Liver (tissue), 9 donors: Measurements from ENCODE around the gene LYRM9. TPM values are rescaled to one million over a fixed set of nuclear protein-coding genes. Genes with fewer than 3 reads are reported as not detected.

Experiments used
- DNase-seq: peaks from one replicate; pipeline ENCODE4 v3.0.0-alpha.2; 2017; ENCODE audit warnings: low spot score
- H3K27ac ChIP-seq, 2 donors: one replicate each; pipeline ENCODE4 v1.7.0; 2013; ENCODE audit warnings: inconsistent platforms in 2 of 2, low read length in 2 of 2, control low read depth in 1 of 2, low read depth in 1 of 2, mild to moderate bottlenecking in 1 of 2
- H3K27me3 ChIP-seq, 4 donors: one replicate each; pipeline versions ENCODE4 v1.6.1 to v1.7.0; 2013; ENCODE audit warnings: low read length in 3 of 4, inconsistent platforms in 1 of 4, mild to moderate bottlenecking in 1 of 4, moderate library complexity in 1 of 4; ENCODE audit not compliant: control insufficient read depth in 4 of 4, insufficient read depth in 4 of 4
- H3K36me3 ChIP-seq, 4 donors: one replicate each; pipeline versions ENCODE4 v1.6.1 to v1.7.0; 2013; ENCODE audit warnings: low read length in 3 of 4, mild to moderate bottlenecking in 3 of 4, low read depth in 1 of 4, moderate library complexity in 1 of 4; ENCODE audit not compliant: control insufficient read depth in 4 of 4, insufficient read depth in 3 of 4
- H3K4me1 ChIP-seq, 4 donors: one replicate each; pipeline versions ENCODE4 v1.6.1 to v1.7.0; 2013; ENCODE audit warnings: low read length in 3 of 4, mild to moderate bottlenecking in 3 of 4, moderate library complexity in 1 of 4; ENCODE audit not compliant: control insufficient read depth in 4 of 4, insufficient read depth in 4 of 4
- H3K4me3 ChIP-seq, 3 donors: one replicate each; pipeline versions ENCODE4 v1.6.1 to v1.7.0; 2013; ENCODE audit warnings: low read length in 3 of 3, control low read depth in 1 of 3, low read depth in 1 of 3, mild to moderate bottlenecking in 1 of 3
- H3K9ac ChIP-seq, 2 donors: one replicate each; pipeline ENCODE4 v1.7.0; 2013; ENCODE audit warnings: low read length in 2 of 2, mild to moderate bottlenecking in 2 of 2, moderate library complexity in 2 of 2, control low read depth in 1 of 2, low read depth in 1 of 2
- H3K9me3 ChIP-seq, 4 donors: one replicate each; pipeline versions ENCODE4 v1.6.1 to v1.7.0; 2013; ENCODE audit warnings: low read length in 3 of 4; ENCODE audit not compliant: control insufficient read depth in 4 of 4
- ATF3 ChIP-seq: IDR thresholded peaks from 2 replicates; pipeline ENCODE4 v1.6.1; 2016; ENCODE audit warnings: antibody characterized with exemption
- EGR1 ChIP-seq, 2 donors: IDR thresholded peaks; 2 replicates each; pipeline ENCODE4 v1.6.1; 2016 to 2018; ENCODE audit warnings: antibody characterized with exemption in 2 of 2, low read depth in 2 of 2
- FOXA1 ChIP-seq: IDR thresholded peaks from 2 replicates; pipeline ENCODE4 v1.6.1; 2016; ENCODE audit warnings: antibody characterized with exemption
- FOXA2 ChIP-seq: IDR thresholded peaks from 2 replicates; pipeline ENCODE4 v1.6.1; 2016; ENCODE audit warnings: antibody characterized with exemption
- GABPA ChIP-seq, 2 donors: IDR thresholded peaks in 1 of 2; conservative IDR thresholded peaks in 1 of 2; 2 replicates each; pipeline ENCODE4 v1.6.1; 2016; ENCODE audit warnings: antibody characterized with exemption in 2 of 2, mild to moderate bottlenecking in 1 of 2, moderate library complexity in 1 of 2
- HNF4A ChIP-seq, 2 donors: conservative IDR thresholded peaks; 2 replicates each; pipeline ENCODE4 v1.6.1; 2016; ENCODE audit warnings: antibody characterized with exemption in 2 of 2, mild to moderate bottlenecking in 2 of 2
- HNF4G ChIP-seq: IDR thresholded peaks from 2 replicates; pipeline ENCODE4 v1.6.1; 2016; ENCODE audit warnings: antibody characterized with exemption
- JUND ChIP-seq, 2 donors: IDR thresholded peaks; 2 replicates each; pipeline ENCODE4 v1.6.1; 2016; ENCODE audit warnings: antibody characterized with exemption in 2 of 2
- NR2F2 ChIP-seq: IDR thresholded peaks from 2 replicates; pipeline ENCODE4 v1.6.1; 2016; ENCODE audit warnings: antibody characterized with exemption
- RAD21 ChIP-seq, 2 donors: IDR thresholded peaks; 2 replicates each; pipeline ENCODE4 v1.6.1; 2016; ENCODE audit warnings: antibody characterized with exemption in 2 of 2, mild to moderate bottlenecking in 2 of 2
- REST ChIP-seq: IDR thresholded peaks from 2 replicates; pipeline ENCODE4 v1.6.1; 2016; ENCODE audit warnings: antibody characterized with exemption, mild to moderate bottlenecking
- RXRA ChIP-seq, 2 donors: IDR thresholded peaks; 2 replicates each; pipeline ENCODE4 v1.6.1; 2017 to 2018; ENCODE audit warnings: antibody characterized with exemption in 2 of 2, mild to moderate bottlenecking in 1 of 2
- SP1 ChIP-seq: IDR thresholded peaks from 2 replicates; pipeline ENCODE4 v1.6.1; 2018; ENCODE audit warnings: antibody characterized with exemption, mild to moderate bottlenecking
- TAF1 ChIP-seq: conservative IDR thresholded peaks from 2 replicates; pipeline ENCODE4 v1.6.1; 2016; ENCODE audit warnings: antibody characterized with exemption, mild to moderate bottlenecking
- YY1 ChIP-seq: IDR thresholded peaks from 2 replicates; pipeline ENCODE4 v1.6.1; 2016; ENCODE audit warnings: antibody characterized with exemption, mild to moderate bottlenecking
- WGBS: extraction: QIAGEN DNeasy Blood & Tissue Kit; methylation state at CpG from one replicate; pipeline ENCODE4 v1.1.7; 2013; 5-methylcytosine and 5-hydroxymethylcytosine counted together
- polyA plus RNA-seq, 2 donors: library from polyadenylated mRNA; stranded (reverse) in 1 of 2; unstranded in 1 of 2; fragments of 200-250 nt in 1 of 2; fragments of >200 nt in 1 of 2; fragmentation: Nextera tagmentation in 1 of 2; extraction: Ambion mirVana in 1 of 2; gene quantifications; one replicate each; pipeline versions ENCODE4 v1.2.1 to v1.2.3, GENCODE V29; 2013 to 2015
- total RNA-seq, 2 donors: library from RNA; depleted of rRNA; stranded (reverse); fragments of >200 nt; gene quantifications; one replicate each; pipeline ENCODE4 v1.2.3, GENCODE V29; 2014
- TF ChIP-seq, protein P1 (sequence below): IDR thresholded peaks from 2 replicates; pipeline ENCODE4 v1.6.1; 2016; ENCODE audit warnings: antibody characterized with exemption
- TF ChIP-seq, protein P2 (sequence below): fragments of 150-350 bp; IDR thresholded peaks from 2 replicates; pipeline ENCODE4 v1.5.1; 2017; ENCODE audit warnings: improper control_type of control experiment, low read depth, low read length; ENCODE audit not compliant: missing input control
- TF ChIP-seq, protein P3 (sequence below): IDR thresholded peaks from 2 replicates; pipeline ENCODE4 v1.6.1; 2016; ENCODE audit warnings: antibody characterized with exemption
- donor health status: healthy.
- donor health status: healthy.
- donor health status: healthy.
- donor health status: healthy.
- donor health status: healthy.

Gene LYRM9
- total and polyA plus RNA-seq, 4 donors = 3.8 to 4.4 (median 4.1) TPM

DNA sequence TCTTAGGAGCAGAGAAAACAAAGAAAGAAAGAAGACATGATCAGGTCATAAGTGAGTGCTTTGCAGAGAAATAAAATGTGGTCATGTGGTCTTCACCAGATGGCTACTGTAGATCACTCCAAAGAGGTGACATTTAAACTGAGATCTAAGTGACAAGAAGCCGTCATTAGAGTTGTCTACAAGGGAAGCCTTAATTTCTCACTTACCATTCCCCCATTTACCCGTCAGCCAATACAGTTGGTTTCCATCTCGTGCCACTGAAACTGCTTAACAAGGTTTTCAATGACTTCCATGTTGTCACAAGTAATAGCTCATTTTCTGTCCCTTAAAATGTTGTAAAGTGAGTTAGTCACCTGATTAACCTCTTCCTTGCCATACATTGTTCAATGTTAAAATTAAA lies 6.4 kb upstream of the LYRM9 start:
- H3K36me3 ChIP-seq = no peaks in the 10 kb centered on the region
- TF ChIP-seq HNF4A (conservative IDR thresholded peaks at IDR 0.05) = no peak
- no peak for TF ChIP-seq HNF4G
- no peak for TF ChIP-seq RXRA (IDR thresholded peaks at IDR 0.05)
- no peak for TF ChIP-seq TAF1
- no peak for TF ChIP-seq EGR1 (IDR thresholded peaks at IDR 0.05; ENCODE audit: low read depth in 2 of 2)
- TF ChIP-seq NR2F2 = no peak
- no peak for TF ChIP-seq RAD21 (IDR thresholded peaks at IDR 0.05)
- TF ChIP-seq, protein P1, sequence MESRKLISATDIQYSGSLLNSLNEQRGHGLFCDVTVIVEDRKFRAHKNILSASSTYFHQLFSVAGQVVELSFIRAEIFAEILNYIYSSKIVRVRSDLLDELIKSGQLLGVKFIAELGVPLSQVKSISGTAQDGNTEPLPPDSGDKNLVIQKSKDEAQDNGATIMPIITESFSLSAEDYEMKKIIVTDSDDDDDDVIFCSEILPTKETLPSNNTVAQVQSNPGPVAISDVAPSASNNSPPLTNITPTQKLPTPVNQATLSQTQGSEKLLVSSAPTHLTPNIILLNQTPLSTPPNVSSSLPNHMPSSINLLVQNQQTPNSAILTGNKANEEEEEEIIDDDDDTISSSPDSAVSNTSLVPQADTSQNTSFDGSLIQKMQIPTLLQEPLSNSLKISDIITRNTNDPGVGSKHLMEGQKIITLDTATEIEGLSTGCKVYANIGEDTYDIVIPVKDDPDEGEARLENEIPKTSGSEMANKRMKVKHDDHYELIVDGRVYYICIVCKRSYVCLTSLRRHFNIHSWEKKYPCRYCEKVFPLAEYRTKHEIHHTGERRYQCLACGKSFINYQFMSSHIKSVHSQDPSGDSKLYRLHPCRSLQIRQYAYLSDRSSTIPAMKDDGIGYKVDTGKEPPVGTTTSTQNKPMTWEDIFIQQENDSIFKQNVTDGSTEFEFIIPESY = no peak
- H3K4me3 ChIP-seq = no peak overlapping the region
- H3K9ac ChIP-seq = no peak overlapping the region
- DNase-seq = no peak
- no peaks in the 10 kb centered on the region for H3K9me3 ChIP-seq
- 95% methylated on average over 3 of the region's 3 CpGs for WGBS
- peaks cover 0 to 1% (median 0%) of the 10 kb centered on the region in 4 donors for H3K4me1 ChIP-seq
- no peaks in the 10 kb centered on the region for H3K27me3 ChIP-seq
- H3K27ac ChIP-seq = no peak overlapping the region

DNA sequence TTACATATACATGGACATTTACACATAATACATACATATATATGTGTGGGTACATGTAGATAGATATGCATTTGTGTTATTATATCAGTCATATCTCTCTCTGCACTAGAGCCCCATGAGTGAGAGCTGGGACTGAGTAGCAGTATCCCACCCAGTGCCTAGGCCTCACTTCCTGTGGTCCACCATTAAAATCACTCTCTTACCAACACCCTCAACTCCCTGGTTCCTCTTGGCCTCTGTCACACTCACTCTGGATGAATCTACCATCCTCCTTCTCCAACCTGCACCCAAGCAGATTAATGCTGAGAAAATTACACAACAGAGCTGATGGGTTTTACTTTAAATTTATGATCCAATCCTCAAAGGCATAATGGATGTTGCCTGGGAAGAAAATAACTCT lies 4.9 kb upstream of the LYRM9 start:
- Histone ChIP-seq H3K9ac (no peak overlapping the region), H3K4me1 (peaks cover 0 to 6% (median 0%) of the 10 kb centered on the region in 4 donors), H3K9me3 (no peaks in the 10 kb centered on the region), H3K27me3 (no peaks in the 10 kb centered on the region), H3K4me3 (no peak overlapping the region), H3K36me3 (no peaks in the 10 kb centered on the region), H3K27ac (no peak overlapping the region)
- no peak for DNase-seq
- no peak for TF ChIP-seq TAF1
- TF ChIP-seq ATF3 = no peak
- no peak for TF ChIP-seq FOXA1
- no peak for TF ChIP-seq SP1

DNA sequence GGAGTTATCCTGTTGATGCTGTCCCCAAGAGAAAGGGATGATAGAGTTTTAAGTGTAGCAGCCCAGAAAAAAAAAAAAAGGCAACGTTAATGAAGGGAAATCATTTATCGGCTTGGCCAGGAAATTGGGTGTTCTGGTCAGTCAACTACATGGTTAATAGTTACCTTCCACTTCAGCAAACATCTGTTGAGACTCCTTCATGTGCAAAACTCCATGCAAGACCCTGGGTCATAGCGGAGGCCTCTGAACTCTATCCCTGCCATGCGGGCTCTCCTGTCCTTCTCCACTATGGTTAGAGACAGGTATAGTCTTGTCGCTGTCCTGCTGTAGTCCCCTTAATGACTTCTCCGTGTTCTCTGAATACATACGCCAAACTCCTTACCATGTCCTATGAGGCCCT lies 3.5 kb upstream of the LYRM9 start:
- H3K4me1 ChIP-seq = peaks cover 0 to 9% (median 1%) of the 10 kb centered on the region in 4 donors
- H3K9ac ChIP-seq = no peak overlapping the region
- H3K4me3 ChIP-seq = no peak overlapping the region
- 87% methylated on average over 7 of the region's 7 CpGs for WGBS
- TF ChIP-seq, protein P1 = no peak
- no peak for TF ChIP-seq JUND (IDR thresholded peaks at IDR 0.05)
- no peak for TF ChIP-seq REST
- no peak for TF ChIP-seq GABPA (IDR thresholded peaks at IDR 0.05 in 1 of 2, conservative IDR thresholded peaks at IDR 0.05 in 1 of 2)
- TF ChIP-seq, protein P2, sequence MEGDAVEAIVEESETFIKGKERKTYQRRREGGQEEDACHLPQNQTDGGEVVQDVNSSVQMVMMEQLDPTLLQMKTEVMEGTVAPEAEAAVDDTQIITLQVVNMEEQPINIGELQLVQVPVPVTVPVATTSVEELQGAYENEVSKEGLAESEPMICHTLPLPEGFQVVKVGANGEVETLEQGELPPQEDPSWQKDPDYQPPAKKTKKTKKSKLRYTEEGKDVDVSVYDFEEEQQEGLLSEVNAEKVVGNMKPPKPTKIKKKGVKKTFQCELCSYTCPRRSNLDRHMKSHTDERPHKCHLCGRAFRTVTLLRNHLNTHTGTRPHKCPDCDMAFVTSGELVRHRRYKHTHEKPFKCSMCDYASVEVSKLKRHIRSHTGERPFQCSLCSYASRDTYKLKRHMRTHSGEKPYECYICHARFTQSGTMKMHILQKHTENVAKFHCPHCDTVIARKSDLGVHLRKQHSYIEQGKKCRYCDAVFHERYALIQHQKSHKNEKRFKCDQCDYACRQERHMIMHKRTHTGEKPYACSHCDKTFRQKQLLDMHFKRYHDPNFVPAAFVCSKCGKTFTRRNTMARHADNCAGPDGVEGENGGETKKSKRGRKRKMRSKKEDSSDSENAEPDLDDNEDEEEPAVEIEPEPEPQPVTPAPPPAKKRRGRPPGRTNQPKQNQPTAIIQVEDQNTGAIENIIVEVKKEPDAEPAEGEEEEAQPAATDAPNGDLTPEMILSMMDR = no peak
- no peak for TF ChIP-seq ATF3
- TF ChIP-seq NR2F2 = no peak
- no peak for TF ChIP-seq HNF4G
- TF ChIP-seq HNF4A (conservative IDR thresholded peaks at IDR 0.05) = no peak
- no peak for TF ChIP-seq RXRA (IDR thresholded peaks at IDR 0.05)
- TF ChIP-seq, protein P3, sequence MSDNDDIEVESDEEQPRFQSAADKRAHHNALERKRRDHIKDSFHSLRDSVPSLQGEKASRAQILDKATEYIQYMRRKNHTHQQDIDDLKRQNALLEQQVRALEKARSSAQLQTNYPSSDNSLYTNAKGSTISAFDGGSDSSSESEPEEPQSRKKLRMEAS = no peak
- no peak for TF ChIP-seq FOXA2
- no peak for TF ChIP-seq YY1
- no peak for TF ChIP-seq EGR1 (IDR thresholded peaks at IDR 0.05; ENCODE audit: low read depth in 2 of 2)
- no peak for TF ChIP-seq FOXA1
- no peak for TF ChIP-seq TAF1
- TF ChIP-seq RAD21 (IDR thresholded peaks at IDR 0.05) = no peak
- TF ChIP-seq SP1 = no peak
- no peaks in the 10 kb centered on the region for H3K36me3 ChIP-seq
- no peak for DNase-seq
- H3K27me3 ChIP-seq = no peaks in the 10 kb centered on the region
- H3K27ac ChIP-seq = no peak overlapping the region
- H3K9me3 ChIP-seq = no peaks in the 10 kb centered on the region
